Neutrophil (primary cell): ENCODE data around the gene IFITM2.
"Not testable (repeated sequence)": the region's sequence is repeated elsewhere in the genome, so short reads cannot be mapped to it uniquely, and the experiment has no call there.

Experiments
- H3K27ac ChIP-seq: fragments of 200-600 bp; sonication (generic); 2 replicates; pipeline ENCODE4 v1.5.1; 2016; ENCODE audit warnings: mild to moderate bottlenecking, moderate library complexity
- H3K27me3 ChIP-seq: fragments of 200-600 bp; sonication (generic); 2 replicates; pipeline ENCODE4 v1.6.0; 2016; ENCODE audit warnings: mild to moderate bottlenecking
- H3K36me3 ChIP-seq: fragments of 200-600 bp; sonication (generic); 2 replicates; pipeline ENCODE4 v1.5.1; 2017
- H3K4me1 ChIP-seq, 2 experiments: fragments of 200-600 bp in 1 of 2; sonication (generic) in 1 of 2; 1 replicate in 1 of 2; 2 replicates in 1 of 2; pipeline versions ENCODE4 v1.5.1 to v1.6.1; 2013 to 2016; ENCODE audit warnings: low read depth in 1 of 2, low read length in 1 of 2, mild to moderate bottlenecking in 1 of 2, moderate library complexity in 1 of 2; ENCODE audit not compliant: control insufficient read depth in 1 of 2, insufficient read depth in 1 of 2
- H3K4me3 ChIP-seq, 2 experiments: fragments of 200-600 bp in 1 of 2; sonication (generic) in 1 of 2; 1 replicate in 1 of 2; 2 replicates in 1 of 2; pipeline ENCODE4 v1.5.1; 2013 to 2016; ENCODE audit warnings: low read depth in 1 of 2, low read length in 1 of 2, mild to moderate bottlenecking in 1 of 2, moderate library complexity in 1 of 2
- H3K9me3 ChIP-seq: fragments of 200-600 bp; sonication (generic); 2 replicates; pipeline ENCODE4 v1.5.1; 2016
- TF ChIP-seq, protein P1 (sequence below): fragments of 200-600 bp; sonication (generic); IDR thresholded peaks from 2 replicates; pipeline ENCODE4 v1.5.1; 2016; ENCODE audit warnings: antibody characterized with exemption

Gene IFITM2

DNA sequence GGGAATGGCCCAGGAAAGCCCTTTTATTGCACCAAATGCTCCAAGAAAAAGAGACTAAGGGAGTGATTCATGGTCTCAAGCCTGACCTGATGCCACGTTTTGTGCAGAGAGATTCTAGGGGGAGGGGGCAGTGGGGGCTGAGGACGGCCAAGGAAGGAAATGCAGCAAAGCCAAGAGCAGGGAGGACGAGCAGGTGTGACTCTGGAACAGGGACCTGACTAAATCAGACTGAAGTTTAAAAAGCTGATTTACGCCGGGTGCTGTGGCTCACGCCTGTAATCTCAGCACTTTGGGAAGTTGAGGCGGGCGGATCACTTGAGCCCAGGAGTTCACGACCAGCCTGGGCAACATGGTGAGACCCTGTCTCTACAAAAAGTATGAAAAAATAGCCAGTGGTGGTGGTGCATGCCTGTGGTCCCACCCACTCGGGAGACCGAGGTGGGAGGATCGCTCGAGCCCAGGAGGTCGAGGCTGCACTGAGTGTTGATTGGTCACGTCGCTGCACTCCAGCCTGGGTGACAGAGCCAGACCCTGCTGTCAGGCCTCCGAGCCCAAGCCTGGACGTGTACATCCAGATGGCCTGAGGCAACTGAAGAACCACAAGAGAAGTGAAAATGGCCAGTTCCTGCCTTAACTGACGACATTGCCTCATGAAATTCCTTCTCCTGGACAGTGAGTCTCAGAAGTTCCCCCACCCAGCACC is 23.9 kb downstream of the IFITM2 start:
- Histone ChIP-seq H3K9me3 (no peaks in the 10 kb centered on the region), H3K36me3 (no peaks in the 10 kb centered on the region), H3K27me3 (no peaks in the 10 kb centered on the region), H3K27ac (no peak overlapping the region), H3K4me3 (peak overlapping the region in 1 of 2 experiments; percentile 36), H3K4me1 (peaks cover 40 to 64% of the 10 kb centered on the region in 2 experiments)
- TF ChIP-seq, protein P1, sequence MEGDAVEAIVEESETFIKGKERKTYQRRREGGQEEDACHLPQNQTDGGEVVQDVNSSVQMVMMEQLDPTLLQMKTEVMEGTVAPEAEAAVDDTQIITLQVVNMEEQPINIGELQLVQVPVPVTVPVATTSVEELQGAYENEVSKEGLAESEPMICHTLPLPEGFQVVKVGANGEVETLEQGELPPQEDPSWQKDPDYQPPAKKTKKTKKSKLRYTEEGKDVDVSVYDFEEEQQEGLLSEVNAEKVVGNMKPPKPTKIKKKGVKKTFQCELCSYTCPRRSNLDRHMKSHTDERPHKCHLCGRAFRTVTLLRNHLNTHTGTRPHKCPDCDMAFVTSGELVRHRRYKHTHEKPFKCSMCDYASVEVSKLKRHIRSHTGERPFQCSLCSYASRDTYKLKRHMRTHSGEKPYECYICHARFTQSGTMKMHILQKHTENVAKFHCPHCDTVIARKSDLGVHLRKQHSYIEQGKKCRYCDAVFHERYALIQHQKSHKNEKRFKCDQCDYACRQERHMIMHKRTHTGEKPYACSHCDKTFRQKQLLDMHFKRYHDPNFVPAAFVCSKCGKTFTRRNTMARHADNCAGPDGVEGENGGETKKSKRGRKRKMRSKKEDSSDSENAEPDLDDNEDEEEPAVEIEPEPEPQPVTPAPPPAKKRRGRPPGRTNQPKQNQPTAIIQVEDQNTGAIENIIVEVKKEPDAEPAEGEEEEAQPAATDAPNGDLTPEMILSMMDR: no peak

- no peaks in the 10 kb centered on the region for H3K9me3 ChIP-seq
- TF ChIP-seq, protein P1: no peak
- H3K4me1 ChIP-seq: peaks cover 29 to 62% of the 10 kb centered on the region in 2 experiments
These were observed 25.2 kb downstream of the IFITM2 start for GRCh38 chr11:332651-333480.

DNA sequence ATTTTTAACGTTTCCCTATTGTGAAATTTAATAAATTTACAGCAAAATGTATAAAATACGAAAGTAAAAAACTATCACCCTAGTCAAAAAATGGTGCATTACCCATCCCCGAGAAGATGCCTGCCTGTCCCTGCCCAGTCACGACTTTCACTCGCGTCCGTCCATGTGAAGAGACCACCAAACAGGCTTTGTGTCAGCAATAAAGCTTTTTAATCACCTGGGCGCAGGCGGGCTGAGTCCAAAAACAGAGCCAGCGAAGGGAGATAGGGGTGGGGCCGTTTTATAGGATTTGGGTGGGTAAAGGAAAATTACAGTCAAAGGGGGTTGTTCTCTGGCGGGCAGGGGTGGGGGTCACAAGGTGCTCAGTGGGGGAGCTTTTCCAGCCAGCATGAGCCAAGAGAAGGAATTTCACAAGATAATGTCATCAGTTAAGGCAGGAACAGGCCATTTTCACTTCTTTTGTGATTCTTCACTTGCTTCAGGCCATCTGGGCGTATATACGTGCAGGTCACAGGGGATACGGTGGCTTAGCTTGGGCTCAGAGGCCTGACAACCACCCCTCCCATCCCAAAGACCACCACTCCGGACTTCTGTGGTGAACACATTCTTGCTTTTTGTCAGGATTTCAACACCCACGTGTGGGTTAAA is 26.1 kb downstream of the IFITM2 start:
- not testable (repeated sequence) for H3K36me3 ChIP-seq, H3K27ac ChIP-seq, H3K9me3 ChIP-seq, H3K4me3 ChIP-seq, H3K27me3 ChIP-seq
- H3K4me1 ChIP-seq: peaks cover 22 to 53% of the 10 kb centered on the region in 2 experiments

More at GRCh38 chr11:332651-333480, 25.2 kb downstream of the IFITM2 start:
- Histone ChIP-seq H3K27ac (no peak overlapping the region), H3K27me3 (no peaks in the 10 kb centered on the region), H3K4me3 (no peak overlapping the region), H3K36me3 (no peaks in the 10 kb centered on the region)

DNA sequence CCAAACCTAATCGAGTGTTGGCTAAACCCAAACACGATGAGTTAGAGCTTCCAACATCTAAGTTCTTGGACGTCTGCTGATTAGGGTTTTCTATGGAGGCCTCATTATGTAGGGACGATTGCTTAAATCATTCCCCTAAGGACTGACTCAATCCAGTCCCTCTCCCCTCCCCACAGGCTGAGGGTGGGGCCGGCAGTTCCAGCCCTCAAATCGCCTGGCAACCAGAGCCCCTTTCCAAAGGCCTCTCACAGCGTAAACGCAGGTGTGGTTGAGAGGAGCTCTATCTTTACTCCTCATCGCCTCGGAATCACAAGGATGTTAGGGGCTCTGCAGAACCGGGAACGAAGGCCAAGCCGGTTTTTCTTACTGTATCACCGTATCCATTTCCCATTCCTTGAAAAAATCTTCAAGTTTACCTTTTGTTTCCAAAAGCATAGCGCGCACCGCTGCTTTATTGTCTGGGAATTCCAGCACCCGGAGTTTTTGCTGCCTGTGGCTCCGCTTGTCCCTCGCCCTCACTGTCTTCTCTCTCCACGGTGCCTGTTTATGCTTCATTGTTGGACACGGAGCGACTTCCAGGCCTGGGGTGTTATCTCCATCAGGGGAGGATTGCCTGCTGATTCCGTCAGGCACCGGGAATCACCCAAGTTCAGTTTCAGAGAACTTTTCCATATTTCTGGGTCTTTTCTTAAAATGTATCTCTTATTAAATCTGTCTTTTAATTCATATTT is 26.8 kb downstream of the IFITM2 start:
- Histone ChIP-seq H3K27me3 (peaks cover 2% of the 10 kb centered on the region), H3K4me1 (peaks cover 16 to 47% of the 10 kb centered on the region in 2 experiments), H3K9me3 (no peaks in the 10 kb centered on the region)

GRCh38 chr11:335779-336658 is 28.4 kb downstream of the IFITM2 start:
- H3K27me3 ChIP-seq: peaks cover 7% of the 10 kb centered on the region
- peak overlapping the region; percentile 44 for H3K27ac ChIP-seq
- no peaks in the 10 kb centered on the region for H3K36me3 ChIP-seq
- no peak overlapping the region for H3K4me3 ChIP-seq
- H3K4me1 ChIP-seq: peaks cover 11 to 36% of the 10 kb centered on the region in 2 experiments
- no peaks in the 10 kb centered on the region for H3K9me3 ChIP-seq
- TF ChIP-seq, protein P1: no peak

More for the DNA sequence above, 26.8 kb downstream of the IFITM2 start:
- Histone ChIP-seq H3K4me3 (no peak overlapping the region), H3K36me3 (no peaks in the 10 kb centered on the region), H3K27ac (no peak overlapping the region)
- TF ChIP-seq, protein P1: no peak
